ENCODE results near the gene USP26. TPM values are rescaled to one million over a fixed set of nuclear protein-coding genes. Genes with fewer than 3 reads are reported as not detected.

USP26 gene
- total and polyA plus RNA-seq, 2 experiments from 2014 or later: not detected

- Histone ChIP-seq H4K20me1 (replicated peaks; ENCODE audit: insufficient read depth) (no peaks in the 10 kb centered on the region), H3K4me2 (no peak overlapping the region), H3K9me2 (ENCODE audit: insufficient read depth) (no peaks in the 10 kb centered on the region), H3K36me3 (ENCODE audit: insufficient read depth) (no peaks in the 10 kb centered on the region), H3K4me3 (no peak overlapping the region), H3K27ac (ENCODE audit: low read depth) (no peak overlapping the region), H3K4me1 (ENCODE audit: insufficient read depth) (no peaks in the 10 kb centered on the region), H2AFZ (no peak overlapping the region), H3K79me2 (replicated peaks; ENCODE audit: insufficient read depth) (no peaks in the 10 kb centered on the region), H3K27me3 (ENCODE audit: insufficient read depth) (no peaks in the 10 kb centered on the region), H3F3A (replicated peaks; ENCODE audit: low read depth) (no peaks in the 10 kb centered on the region)
- Mint-ChIP-seq H3K27me3 (ENCODE audit: insufficient read depth, low read depth, poor library complexity) (no peaks in the 10 kb centered on the region), H3K9me3 (no peaks in the 10 kb centered on the region), H3K4me1 (no peaks in the 10 kb centered on the region), H3K36me3 (ENCODE audit: low read depth) (no peaks in the 10 kb centered on the region), H3K27ac (no peak overlapping the region), H3K4me3 (no peak overlapping the region)
- no peak for DNase-seq (ENCODE audit: low spot score)
- ATAC-seq: no peak
- no peak for TF ChIP-seq ETS1 (IDR thresholded peaks at IDR 0.05)
- TF ChIP-seq EZH2 (IDR thresholded peaks at IDR 0.05; ENCODE audit: low read depth, unreplicated experiment): no peak
- TF ChIP-seq ZNF462 (CRISPR knock-in tag; IDR thresholded peaks at IDR 0.05): no peak
- no peak for TF ChIP-seq POLR2AphosphoS5 (IDR thresholded peaks at IDR 0.05; ENCODE audit: low read depth)
- TF ChIP-seq REST (IDR thresholded peaks at IDR 0.05; ENCODE audit: unreplicated experiment): no peak
- no peak for TF ChIP-seq CTCF (conservative IDR thresholded peaks at IDR 0.05; ENCODE audit: low read depth in 2 of 2)
- no peak for TF ChIP-seq EZH2phosphoT487 (IDR thresholded peaks at IDR 0.05; ENCODE audit: unreplicated experiment)
- no peak for TF ChIP-seq STAT1 (IDR thresholded peaks at IDR 0.05; ENCODE audit: unreplicated experiment)
- TF ChIP-seq JUNB (IDR thresholded peaks at IDR 0.05; ENCODE audit: unreplicated experiment): no peak
- no peak for TF ChIP-seq NANOG (IDR thresholded peaks at IDR 0.05; ENCODE audit: borderline replicate concordance)
Observed at GRCh38 chrX:133083899-133084298, 13.0 kb downstream of the USP26 start.

All from GM23338 (cell line).